Small intestine (tissue), 7 donors: ENCODE data around the gene STAG1. TPM values are rescaled to one million over a fixed set of nuclear protein-coding genes. Genes with fewer than 3 reads are reported as not detected.
"Not testable (repeated sequence)": the region's sequence is repeated elsewhere in the genome, so short reads cannot be mapped to it uniquely, and the experiment has no call there.

Experiments
- DNase-seq, 2 donors: peaks; one replicate each; pipeline versions ENCODE4 v3.0.0 to v3.0.0-alpha.2; 2013
- FAIRE-seq: peaks from 2 replicates; lab custom pipeline; 2012; peaks lifted over from hg19 to GRCh38; lab: Jason Lieb, UNC
- H3K27ac ChIP-seq, 3 donors: one replicate each; pipeline ENCODE4 v1.5.1; 2013; ENCODE audit warnings: low read length in 2 of 3, mild to moderate bottlenecking in 2 of 3, control low read depth in 1 of 3, inconsistent platforms in 1 of 3, low read depth in 1 of 3, moderate library complexity in 1 of 3
- H3K27me3 ChIP-seq, 3 donors: one replicate each; pipeline ENCODE4 v1.6.1; 2013; ENCODE audit warnings: low read length in 3 of 3, inconsistent platforms in 1 of 3; ENCODE audit not compliant: control insufficient read depth in 3 of 3, insufficient read depth in 3 of 3
- H3K36me3 ChIP-seq, 3 donors: one replicate each; pipeline ENCODE4 v1.6.1; 2013; ENCODE audit warnings: low read length in 3 of 3, inconsistent platforms in 1 of 3, low read depth in 1 of 3, mild to moderate bottlenecking in 1 of 3, moderate library complexity in 1 of 3; ENCODE audit not compliant: control insufficient read depth in 3 of 3, insufficient read depth in 2 of 3
- H3K4me1 ChIP-seq, 3 donors: one replicate each; pipeline ENCODE4 v1.6.1; 2013; ENCODE audit warnings: low read length in 2 of 3, inconsistent platforms in 1 of 3, low read depth in 1 of 3, mild to moderate bottlenecking in 1 of 3, moderate library complexity in 1 of 3; ENCODE audit not compliant: control insufficient read depth in 3 of 3, insufficient read depth in 2 of 3
- H3K4me3 ChIP-seq, 3 donors: one replicate each; pipeline ENCODE4 v1.5.1; 2013; ENCODE audit warnings: low read length in 3 of 3, control low read depth in 1 of 3, inconsistent platforms in 1 of 3, low read depth in 1 of 3, mild to moderate bottlenecking in 1 of 3, moderate library complexity in 1 of 3
- H3K9me3 ChIP-seq, 2 donors: one replicate each; pipeline ENCODE4 v1.6.1; 2013; ENCODE audit warnings: low read depth in 1 of 2, low read length in 1 of 2; ENCODE audit not compliant: control insufficient read depth in 2 of 2, insufficient read depth in 1 of 2
- WGBS, 3 donors: extraction: QIAGEN DNeasy Blood & Tissue Kit; methylation state at CpG; one replicate each; pipeline ENCODE4 v1.1.7; 2013; 5-methylcytosine and 5-hydroxymethylcytosine counted together
- polyA plus RNA-seq, 4 donors: library from polyadenylated mRNA; stranded (reverse) in 3 of 4; unstranded in 1 of 4; fragments of 200-250 nt in 3 of 4; fragments of 120-200 nt in 1 of 4; gene quantifications; one replicate each; pipeline versions ENCODE4 v1.2.1 to v1.2.3, GENCODE V29; 2013
- donor health status: healthy with polysubstance abuse.
- donor health status: control.
- donor health status: control.
- donor health status: Bipolar disorder and iron deficiency.
- donor health status: healthy.

STAG1 gene
- polyA plus RNA-seq, 4 donors: 10.0 to 29.9 (median 11.4) TPM

- H3K27me3 ChIP-seq: no peaks in the 10 kb centered on the region
- DNase-seq: no peak
- no peak for FAIRE-seq
- 77 to 83% (median 80%) methylated on average over 1 of the region's 1 CpG for WGBS, 3 donors
- H3K9me3 ChIP-seq: no peaks in the 10 kb centered on the region
- no peak overlapping the region for H3K27ac ChIP-seq
- H3K36me3 ChIP-seq: peaks cover 0 to 13% (median 0%) of the 10 kb centered on the region in 3 donors
- H3K4me3 ChIP-seq: no peak overlapping the region
- H3K4me1 ChIP-seq: no peaks in the 10 kb centered on the region
Observed at GRCh38 chr3:136378011-136378410, 374.2 kb downstream of the STAG1 start.

DNA sequence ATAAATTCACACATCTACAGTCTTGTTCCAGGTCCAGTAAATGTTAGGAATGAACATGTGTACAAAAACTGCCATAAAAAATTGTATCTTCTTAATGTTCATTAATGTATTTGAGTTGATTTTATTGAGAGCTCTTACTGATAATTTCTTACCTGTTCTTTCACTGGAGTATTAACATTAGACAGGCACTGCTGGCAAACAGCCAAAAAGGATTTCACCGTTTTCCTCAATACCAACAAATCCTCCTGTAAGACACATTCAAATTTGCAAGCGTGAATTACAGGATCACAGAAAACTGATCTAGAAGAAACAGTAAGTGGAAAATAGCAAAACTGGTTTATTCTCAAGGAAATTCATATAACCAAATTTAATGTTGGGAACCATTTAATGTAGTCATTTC lies 374.7 kb downstream of the STAG1 start:
- no peaks in the 10 kb centered on the region for H3K27me3 ChIP-seq
- no peak overlapping the region for H3K27ac ChIP-seq
- H3K4me3 ChIP-seq: no peak overlapping the region
- DNase-seq (no peak), FAIRE-seq (no peak)
- WGBS, 3 donors: 70 to 77% (median 72%) methylated on average over 2 of the region's 2 CpGs
- no peaks in the 10 kb centered on the region for H3K4me1 ChIP-seq
- H3K9me3 ChIP-seq: no peaks in the 10 kb centered on the region
- peaks cover 0 to 13% (median 0%) of the 10 kb centered on the region in 3 donors for H3K36me3 ChIP-seq

GRCh38 chr3:136375800-136376199 lies 376.4 kb downstream of the STAG1 start:
- not testable (repeated sequence) for H3K4me1 ChIP-seq, H3K4me3 ChIP-seq, FAIRE-seq, H3K27me3 ChIP-seq, DNase-seq, H3K27ac ChIP-seq, H3K9me3 ChIP-seq
- H3K36me3 ChIP-seq: peaks cover 0 to 13% (median 0%) of the 10 kb centered on the region in 3 donors
- WGBS, 3 donors: 96 to 99% (median 99%) methylated on average over 5 of the region's 5 CpGs

- Histone ChIP-seq H3K4me3 (no peak overlapping the region), H3K36me3 (peaks cover 0 to 16% (median 4%) of the 10 kb centered on the region in 3 donors), H3K9me3 (no peaks in the 10 kb centered on the region), H3K4me1 (no peaks in the 10 kb centered on the region), H3K27ac (no peak overlapping the region), H3K27me3 (no peaks in the 10 kb centered on the region)
- FAIRE-seq (no peak), DNase-seq (no peak)
Observed at GRCh38 chr3:136366289-136366688, 385.9 kb downstream of the STAG1 start.

- H3K27me3 ChIP-seq: no peaks in the 10 kb centered on the region
- H3K9me3 ChIP-seq: peaks cover 0 to 5% of the 10 kb centered on the region in 2 donors
- FAIRE-seq (no peak), DNase-seq (no peak)
- no peak overlapping the region for H3K4me3 ChIP-seq
- 43 to 56% (median 44%) methylated on average over 2 of the region's 2 CpGs for WGBS, 3 donors
- no peaks in the 10 kb centered on the region for H3K4me1 ChIP-seq
- peaks cover 0 to 22% (median 3%) of the 10 kb centered on the region in 3 donors for H3K36me3 ChIP-seq
- H3K27ac ChIP-seq: no peak overlapping the region
Observed at GRCh38 chr3:136353461-136353860, 398.7 kb downstream of the STAG1 start.

DNA sequence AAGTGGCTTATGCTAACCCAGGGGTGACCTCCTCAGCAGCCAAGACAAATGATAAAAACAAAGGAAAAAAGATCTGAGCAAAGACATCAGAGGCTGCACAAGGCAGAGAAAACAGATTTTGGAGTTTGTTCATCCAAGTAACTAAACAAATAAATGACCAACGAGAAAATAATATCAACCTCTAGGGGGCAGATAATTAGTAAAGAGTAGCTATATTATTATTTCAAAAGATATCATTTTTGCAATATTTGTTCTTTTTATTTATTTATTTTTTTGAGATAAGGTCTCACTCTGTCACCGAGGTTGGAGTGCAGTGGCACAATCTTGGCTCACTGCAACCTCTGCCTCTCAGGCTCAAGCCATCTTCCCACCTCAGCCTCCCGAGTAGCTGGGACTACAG lies 400.3 kb downstream of the STAG1 start:
- no peak for DNase-seq
- Histone ChIP-seq H3K27me3 (no peaks in the 10 kb centered on the region), H3K4me1 (no peaks in the 10 kb centered on the region), H3K27ac (no peak overlapping the region), H3K4me3 (no peak overlapping the region), H3K36me3 (peaks cover 0 to 21% (median 3%) of the 10 kb centered on the region in 3 donors), H3K9me3 (peaks cover 0 to 5% of the 10 kb centered on the region in 2 donors)
- 63 to 80% (median 64%) methylated on average over 3 of the region's 3 CpGs for WGBS, 3 donors
- FAIRE-seq: no peak

- Histone ChIP-seq H3K27ac (no peak overlapping the region), H3K9me3 (peaks cover 0 to 2% of the 10 kb centered on the region in 2 donors), H3K4me1 (no peaks in the 10 kb centered on the region), H3K27me3 (no peaks in the 10 kb centered on the region), H3K4me3 (no peak overlapping the region), H3K36me3 (peaks cover 0 to 18% (median 3%) of the 10 kb centered on the region in 3 donors)
- FAIRE-seq (no peak), DNase-seq (no peak)
- WGBS, 3 donors: 67 to 95% (median 93%) methylated on average over 1 of the region's 1 CpG
Observed at GRCh38 chr3:136351351-136351750, 400.8 kb downstream of the STAG1 start.

GRCh38 chr3:136350557-136350956 lies 401.6 kb downstream of the STAG1 start:
- H3K27me3 ChIP-seq: no peaks in the 10 kb centered on the region
- WGBS, 3 donors: 84 to 86% (median 85%) methylated on average over 2 of the region's 2 CpGs
- no peak for FAIRE-seq
- H3K36me3 ChIP-seq: peaks cover 0 to 12% (median 2%) of the 10 kb centered on the region in 3 donors
- no peak overlapping the region for H3K4me3 ChIP-seq
- no peak for DNase-seq
- no peaks in the 10 kb centered on the region for H3K4me1 ChIP-seq
- no peak overlapping the region for H3K27ac ChIP-seq
- no peaks in the 10 kb centered on the region for H3K9me3 ChIP-seq

DNA sequence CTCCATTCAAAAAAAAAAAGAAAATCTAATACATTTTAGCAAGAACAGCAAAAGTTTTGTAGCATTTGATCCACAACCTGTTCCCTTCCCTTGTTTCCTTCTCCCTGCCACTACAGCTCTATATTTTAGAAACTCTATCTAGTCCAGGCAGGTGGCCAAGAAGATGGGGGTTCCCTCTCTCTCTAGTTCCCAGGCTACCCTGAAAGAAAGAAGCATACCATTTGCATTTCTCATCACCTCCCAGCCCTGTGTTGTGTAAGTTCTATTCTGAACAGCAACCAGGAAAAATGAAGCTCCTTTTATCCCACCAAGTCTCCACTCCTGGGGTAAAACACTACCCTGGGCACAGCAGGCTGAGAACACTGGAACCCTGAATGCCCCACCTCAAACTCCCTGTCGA lies 402.0 kb downstream of the STAG1 start:
- Histone ChIP-seq H3K36me3 (peaks cover 0 to 12% (median 2%) of the 10 kb centered on the region in 3 donors), H3K4me1 (no peaks in the 10 kb centered on the region), H3K27ac (no peak overlapping the region), H3K4me3 (no peak overlapping the region), H3K27me3 (no peaks in the 10 kb centered on the region), H3K9me3 (no peaks in the 10 kb centered on the region)
- 95 to 100% (median 96%) methylated on average over 1 of the region's 1 CpG for WGBS, 3 donors
- DNase-seq (no peak), FAIRE-seq (no peak)
